ENCODE data around the gene GUK1. TPM values are rescaled to one million over a fixed set of nuclear protein-coding genes. Genes with fewer than 3 reads are reported as not detected.

The GUK1 gene
- total RNA-seq, 4 donors from 2014 or later, result 183 to 573 (median 382) TPM

- peaks cover 7 to 24% (median 14%) of the 10 kb centered on the region in 4 donors for H3K4me1 ChIP-seq
- no peak for DNase-seq
- TF ChIP-seq POLR2AphosphoS5 (IDR thresholded peaks at IDR 0.05) (peak in 1 of 3 donors; percentile 7), CTCF (IDR thresholded peaks at IDR 0.05) (no peak)
- H3K4me3 ChIP-seq, result no peak overlapping the region
- H3K9me3 ChIP-seq, result peaks cover 0 to 6% of the 10 kb centered on the region in 2 donors
- intact Hi-C loops (cut with DNase I; ENCODE audit: low total_unique reads) (no loop called here), in situ Hi-C loops (cut with MboI; ENCODE audit: low pct_ligation_motif_present in 1 of 4, low pct_unique_long_range_greater_than_20kb in 1 of 4, low sequenced_read_pairs in 3 of 4) (no loop called here)
- peaks cover 0 to 21% (median 7%) of the 10 kb centered on the region in 4 donors for H3K36me3 ChIP-seq
- H3K27me3 ChIP-seq, result no peaks in the 10 kb centered on the region
- WGBS, 2 donors (ENCODE audit: low coverage in 1 of 2), result 90 to 100% methylated on average over 1 to 27 of the region's 28 CpGs
- H3K27ac ChIP-seq, result no peak overlapping the region
These were observed 41.7 kb upstream of the GUK1 start for GRCh38 chr1:228098323-228098931.

GRCh38 chr1:228099331-228099732 lies 40.7 kb upstream of the GUK1 start:
- intact Hi-C loops (cut with DNase I; ENCODE audit: low total_unique reads) (no loop called here), in situ Hi-C loops (cut with MboI; ENCODE audit: low pct_ligation_motif_present in 1 of 4, low pct_unique_long_range_greater_than_20kb in 1 of 4, low sequenced_read_pairs in 3 of 4) (no loop called here)
- TF ChIP-seq CTCF (IDR thresholded peaks at IDR 0.05) (no peak), EP300 (IDR thresholded peaks at IDR 0.05; ENCODE audit: low read depth) (no peak), POLR2AphosphoS5 (IDR thresholded peaks at IDR 0.05) (no peak), POLR2A (IDR thresholded peaks at IDR 0.05) (no peak)
- H3K9me3 ChIP-seq, result peaks cover 0 to 6% of the 10 kb centered on the region in 2 donors
- no peak overlapping the region for H3K4me3 ChIP-seq
- H3K27me3 ChIP-seq, result no peaks in the 10 kb centered on the region
- no peak overlapping the region for H3K27ac ChIP-seq
- H3K36me3 ChIP-seq, result peaks cover 0 to 21% (median 7%) of the 10 kb centered on the region in 4 donors
- WGBS, 2 donors (ENCODE audit: low coverage in 1 of 2), result 54% methylated on average over 4 of the region's 4 CpGs; no CpG with 5 or more reads in 1 of the 2 donors
- DNase-seq, result no peak
- peaks cover 10 to 32% (median 20%) of the 10 kb centered on the region in 4 donors for H3K4me1 ChIP-seq

GRCh38 chr1:228100822-228101613 lies 39.1 kb upstream of the GUK1 start:
- H3K4me1 ChIP-seq, result peaks cover 10 to 30% (median 20%) of the 10 kb centered on the region in 4 donors
- peaks cover 0 to 21% (median 7%) of the 10 kb centered on the region in 4 donors for H3K36me3 ChIP-seq
- DNase-seq, result no peak
- TF ChIP-seq POLR2AphosphoS5 (IDR thresholded peaks at IDR 0.05), result no peak
- no peak for TF ChIP-seq CTCF (IDR thresholded peaks at IDR 0.05)
- no peak for TF ChIP-seq EP300 (IDR thresholded peaks at IDR 0.05; ENCODE audit: low read depth)
- no peak for TF ChIP-seq POLR2A (IDR thresholded peaks at IDR 0.05)
- in situ Hi-C loops (cut with MboI; ENCODE audit: low pct_ligation_motif_present in 1 of 4, low pct_unique_long_range_greater_than_20kb in 1 of 4, low sequenced_read_pairs in 3 of 4), result no loop called here
- H3K27me3 ChIP-seq, result no peaks in the 10 kb centered on the region
- peak overlapping the region in 3 of 4 donors; percentile 93 to 95 (median 95) for H3K27ac ChIP-seq
- no peaks in the 10 kb centered on the region for H3K9me3 ChIP-seq
- H3K4me3 ChIP-seq, result peak overlapping the region in 1 of 4 donors; percentile 77
- intact Hi-C loops (cut with DNase I; ENCODE audit: low total_unique reads), result loop anchor here (1.0 kb wide), 1 partner anchor 17 kb away; no protein-coding TSS in a partner anchor
- 70 to 83% methylated on average over 1 to 12 of the region's 12 CpGs for WGBS, 2 donors (ENCODE audit: low coverage in 1 of 2)

- Histone ChIP-seq H3K27ac (peak overlapping the region; percentile 93 to 98 (median 95)), H3K27me3 (no peaks in the 10 kb centered on the region), H3K4me3 (peak overlapping the region; percentile 77 to 84 (median 80)), H3K9me3 (no peaks in the 10 kb centered on the region), H3K36me3 (peaks cover 0 to 21% (median 7%) of the 10 kb centered on the region in 4 donors), H3K4me1 (peaks cover 10 to 25% (median 20%) of the 10 kb centered on the region in 4 donors)
- in situ Hi-C loops (cut with MboI; ENCODE audit: low pct_ligation_motif_present in 1 of 4, low pct_unique_long_range_greater_than_20kb in 1 of 4, low sequenced_read_pairs in 3 of 4) (no loop called here), intact Hi-C loops (cut with DNase I; ENCODE audit: low total_unique reads) (loop anchor here (1.0 kb wide), 1 partner anchor 17 kb away; no protein-coding TSS in a partner anchor)
- WGBS, 2 donors (ENCODE audit: low coverage in 1 of 2), result 29% methylated on average over 15 of the region's 15 CpGs; no CpG with 5 or more reads in 1 of the 2 donors
- no peak for DNase-seq
- TF ChIP-seq POLR2A (IDR thresholded peaks at IDR 0.05) (no peak), EP300 (IDR thresholded peaks at IDR 0.05; ENCODE audit: low read depth) (no peak), CTCF (IDR thresholded peaks at IDR 0.05) (no peak), POLR2AphosphoS5 (IDR thresholded peaks at IDR 0.05) (no peak)
These were observed 38.5 kb upstream of the GUK1 start for GRCh38 chr1:228101614-228101993.
